OCI-LY1 (cell line): ENCODE measurements around the gene GUCA1A.

ENCODE experiments used
- EZH2 ChIP-seq: fragments of 200-600 bp; sonication (generic), shearing (Covaris generic); IDR thresholded peaks from 2 replicates; pipeline ENCODE4 v1.8.0; 2017; ENCODE audit warnings: borderline replicate concordance, mixed run types, mild to moderate bottlenecking, antibody characterized with exemption, low read length, moderate library complexity, mixed read lengths
- TF ChIP-seq, protein P1 (sequence below): fragments of 200-600 bp; sonication (generic), shearing (Covaris generic); IDR thresholded peaks from 2 replicates; pipeline ENCODE4 v1.5.1; 2017; ENCODE audit warnings: mild to moderate bottlenecking, antibody characterized with exemption, low read length, moderate library complexity, mixed read lengths

DNA sequence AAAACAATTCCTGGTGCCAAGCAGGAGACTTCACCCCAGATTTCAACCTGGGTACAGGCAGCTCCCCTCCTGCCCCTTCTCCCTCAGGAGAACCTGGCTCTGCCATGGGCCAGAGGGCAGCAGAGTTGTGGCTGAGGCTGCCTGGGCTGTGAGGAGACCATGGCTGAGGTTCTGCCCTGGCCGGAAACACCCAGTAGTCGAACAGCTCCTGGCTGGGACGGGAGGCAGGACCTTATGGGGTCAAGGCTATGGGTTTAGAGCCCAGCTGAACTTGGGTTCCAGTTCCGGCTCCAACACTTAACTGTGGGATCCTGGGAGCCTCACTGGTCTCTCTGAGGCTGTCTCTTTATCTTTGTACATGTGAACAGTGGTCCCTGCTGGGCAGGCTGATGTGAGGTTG, 39.2 kb upstream of the GUCA1A start:
- TF ChIP-seq, protein P1, sequence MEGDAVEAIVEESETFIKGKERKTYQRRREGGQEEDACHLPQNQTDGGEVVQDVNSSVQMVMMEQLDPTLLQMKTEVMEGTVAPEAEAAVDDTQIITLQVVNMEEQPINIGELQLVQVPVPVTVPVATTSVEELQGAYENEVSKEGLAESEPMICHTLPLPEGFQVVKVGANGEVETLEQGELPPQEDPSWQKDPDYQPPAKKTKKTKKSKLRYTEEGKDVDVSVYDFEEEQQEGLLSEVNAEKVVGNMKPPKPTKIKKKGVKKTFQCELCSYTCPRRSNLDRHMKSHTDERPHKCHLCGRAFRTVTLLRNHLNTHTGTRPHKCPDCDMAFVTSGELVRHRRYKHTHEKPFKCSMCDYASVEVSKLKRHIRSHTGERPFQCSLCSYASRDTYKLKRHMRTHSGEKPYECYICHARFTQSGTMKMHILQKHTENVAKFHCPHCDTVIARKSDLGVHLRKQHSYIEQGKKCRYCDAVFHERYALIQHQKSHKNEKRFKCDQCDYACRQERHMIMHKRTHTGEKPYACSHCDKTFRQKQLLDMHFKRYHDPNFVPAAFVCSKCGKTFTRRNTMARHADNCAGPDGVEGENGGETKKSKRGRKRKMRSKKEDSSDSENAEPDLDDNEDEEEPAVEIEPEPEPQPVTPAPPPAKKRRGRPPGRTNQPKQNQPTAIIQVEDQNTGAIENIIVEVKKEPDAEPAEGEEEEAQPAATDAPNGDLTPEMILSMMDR, result no peak
- TF ChIP-seq EZH2, result no peak
